LHCN-M2 (cell line): Measurements from ENCODE around the gene KMO. TPM values are rescaled to one million over a fixed set of nuclear protein-coding genes. Genes with fewer than 3 reads are reported as not detected.
A peak's percentile ranks its signal among the peaks of the same experiment; 100 is the strongest.

ENCODE experiments used
- DNase-seq: peaks from one replicate; pipeline ENCODE4 v3.0.0-alpha.2; 2012; ENCODE audit warnings: low read depth
- total RNA-seq: library from RNA; depleted of rRNA; stranded (reverse); fragments of >200 nt; gene quantifications from 2 replicates; pipeline ENCODE4 v1.2.3, GENCODE V29; 2014

The KMO gene
- total RNA-seq, 1 experiment from 2014 or later: not detected

DNA sequence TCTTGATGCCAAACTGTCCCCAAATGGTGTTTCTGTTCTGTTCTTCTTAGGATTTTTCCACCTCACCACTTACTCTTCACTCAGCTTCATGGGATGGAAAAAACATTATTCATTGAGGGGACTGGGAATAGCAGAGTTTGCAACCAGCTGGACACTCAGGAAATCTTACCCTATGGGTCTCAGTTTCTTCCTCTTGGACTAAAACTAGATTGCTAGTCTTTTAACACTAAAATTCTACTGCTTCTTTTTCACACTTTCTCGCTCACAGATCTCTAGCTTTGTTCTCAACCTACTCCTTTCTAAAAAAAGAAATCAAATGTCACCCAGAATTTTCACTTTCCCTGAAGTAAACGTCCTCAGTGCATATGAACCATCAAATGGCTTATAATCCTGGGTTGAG, 4.8 kb downstream of the KMO start:
- no peak for DNase-seq

DNA sequence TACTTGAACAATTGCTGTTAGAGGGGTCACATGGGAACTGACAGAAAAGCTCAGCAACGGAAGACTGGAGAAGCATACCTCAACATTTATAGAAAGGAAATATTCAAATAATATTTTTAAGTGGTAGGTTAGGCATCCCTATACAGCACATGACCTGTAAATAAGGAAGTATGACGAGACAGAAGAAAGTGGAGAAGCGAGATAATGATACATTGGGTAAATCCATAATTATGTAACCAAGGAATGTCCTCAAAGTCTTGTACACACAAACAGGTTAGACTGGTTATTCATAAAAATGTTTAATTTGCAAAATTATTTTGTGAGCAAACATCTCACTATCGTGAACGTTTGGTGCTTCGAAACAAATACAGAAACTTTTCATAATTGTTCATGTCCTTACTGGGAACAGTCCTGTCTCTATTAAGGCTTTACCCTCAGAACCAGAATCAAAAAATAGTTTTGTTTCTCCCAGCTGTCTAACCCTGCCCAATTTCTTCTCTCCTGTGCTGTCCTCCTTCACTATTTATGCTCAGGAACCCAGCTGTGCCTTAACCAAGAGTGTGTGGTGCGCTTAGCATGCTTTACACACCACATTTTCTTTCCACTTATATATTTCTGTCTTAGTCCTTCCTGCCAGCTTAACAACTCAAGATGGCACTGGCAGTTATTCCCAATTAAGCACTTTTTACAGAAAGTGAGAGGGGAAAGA, 10.2 kb downstream of the KMO start:
- no peak for DNase-seq

DNA sequence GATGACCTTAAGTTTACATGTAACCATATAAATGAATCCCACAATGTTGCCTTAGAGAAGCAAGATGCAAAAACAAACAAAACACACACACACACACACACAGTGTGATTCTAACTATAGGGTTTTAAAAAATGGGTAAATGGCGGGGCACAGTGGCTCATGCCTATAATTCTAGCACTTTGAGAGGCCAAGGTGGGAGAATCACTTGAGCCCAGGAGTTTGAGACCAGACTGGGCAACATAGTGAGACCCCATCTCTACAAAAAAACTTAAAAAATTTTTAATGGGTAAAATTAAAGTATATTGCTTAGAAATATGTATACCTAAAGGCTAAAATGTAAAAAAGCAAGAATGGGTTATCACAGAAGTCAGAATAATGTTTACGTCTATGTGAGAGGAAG, 15.8 kb downstream of the KMO start:
- no peak for DNase-seq

DNA sequence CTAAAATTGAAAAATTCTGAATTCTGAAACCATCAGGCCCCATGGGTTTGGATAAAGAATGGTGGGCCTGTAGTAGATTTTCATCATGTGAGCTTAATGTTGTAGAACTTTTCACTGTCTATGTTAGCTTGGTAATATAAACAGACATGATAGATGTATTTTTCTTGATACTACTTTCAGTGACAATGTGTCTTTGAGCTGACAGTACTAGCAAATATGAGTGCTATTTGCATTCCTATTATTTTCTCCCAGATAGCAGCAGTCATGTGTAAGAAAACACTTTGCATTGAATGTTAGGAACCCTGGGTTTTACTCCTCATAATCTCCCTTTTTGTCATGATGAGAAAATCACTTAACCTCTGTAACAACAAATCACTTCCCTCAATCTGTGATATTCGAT, 18.1 kb downstream of the KMO start:
- no peak for DNase-seq

DNA sequence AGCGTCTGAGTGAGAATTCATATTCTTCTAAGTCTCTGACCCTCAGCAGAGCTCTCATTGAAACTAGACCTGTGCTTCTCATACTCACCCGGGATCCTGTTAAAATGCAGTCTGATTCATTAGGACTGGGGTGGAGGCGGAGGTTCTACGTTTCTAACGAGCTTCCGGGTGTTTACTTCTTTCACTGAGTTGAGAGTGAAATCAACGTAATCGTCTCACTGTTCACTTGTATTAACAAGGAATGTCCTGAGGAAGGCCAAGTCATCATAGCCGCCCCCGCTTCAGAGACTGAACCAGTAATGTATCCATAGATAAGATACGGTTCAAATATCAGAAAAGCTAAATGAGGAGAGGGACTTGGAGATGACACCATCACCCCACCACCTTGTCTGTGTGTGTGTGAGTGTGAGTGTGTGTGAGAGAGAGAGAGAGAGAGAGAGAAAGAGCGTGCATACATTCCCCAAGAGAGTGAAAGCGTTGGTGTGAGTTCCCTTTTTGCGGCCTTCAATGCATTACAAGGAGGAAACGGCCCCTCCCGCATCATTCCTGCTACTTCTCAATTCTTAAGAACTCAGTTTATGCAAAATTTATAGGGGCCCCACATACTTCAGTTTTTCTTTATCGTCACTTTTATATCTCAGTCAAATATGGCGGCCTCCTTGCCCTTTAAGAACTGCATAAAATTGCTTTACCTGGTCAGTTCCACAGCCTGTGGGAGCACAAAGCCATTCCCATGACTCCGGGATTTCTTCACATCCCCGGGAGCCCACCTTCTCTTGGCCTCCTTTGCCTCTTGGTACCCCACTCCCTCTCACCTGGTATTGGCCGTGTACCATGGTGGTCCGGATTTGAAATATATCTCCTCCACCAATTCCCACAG, 19.8 kb downstream of the KMO start:
- no peak for DNase-seq

DNA sequence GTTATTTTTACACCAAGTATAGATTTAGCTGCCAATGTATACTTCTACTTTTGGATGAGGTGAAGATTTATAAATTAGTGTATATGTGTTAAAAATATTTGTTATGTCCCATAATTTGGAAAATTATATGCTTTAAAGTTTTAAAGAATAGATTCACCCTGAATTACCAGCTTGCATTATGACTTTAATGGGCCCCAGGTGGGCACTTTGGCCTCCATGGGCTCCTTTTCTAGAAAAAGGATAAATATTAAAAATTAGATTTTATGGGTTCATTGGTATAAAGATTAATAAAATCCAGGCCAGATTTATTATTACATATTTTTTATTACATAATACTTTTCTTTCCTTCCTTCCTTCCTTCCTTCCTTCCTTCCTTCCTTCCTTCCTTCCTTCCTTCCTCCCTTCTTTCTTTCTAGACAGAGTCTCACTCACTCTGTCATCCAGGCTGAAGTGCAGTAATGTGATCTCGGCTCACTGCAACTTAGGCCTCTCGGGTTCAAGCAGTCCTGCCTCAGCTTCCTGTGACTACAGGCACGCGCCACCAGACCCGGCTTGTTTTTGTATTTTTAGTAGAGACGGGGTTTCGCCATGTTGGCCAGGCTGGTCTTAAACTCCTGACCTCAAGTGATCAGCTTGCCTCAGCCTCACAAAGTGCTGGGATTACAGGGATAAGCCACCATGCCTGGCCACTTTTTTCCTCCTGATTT, 21.9 kb downstream of the KMO start:
- DNase-seq: no peak

DNA sequence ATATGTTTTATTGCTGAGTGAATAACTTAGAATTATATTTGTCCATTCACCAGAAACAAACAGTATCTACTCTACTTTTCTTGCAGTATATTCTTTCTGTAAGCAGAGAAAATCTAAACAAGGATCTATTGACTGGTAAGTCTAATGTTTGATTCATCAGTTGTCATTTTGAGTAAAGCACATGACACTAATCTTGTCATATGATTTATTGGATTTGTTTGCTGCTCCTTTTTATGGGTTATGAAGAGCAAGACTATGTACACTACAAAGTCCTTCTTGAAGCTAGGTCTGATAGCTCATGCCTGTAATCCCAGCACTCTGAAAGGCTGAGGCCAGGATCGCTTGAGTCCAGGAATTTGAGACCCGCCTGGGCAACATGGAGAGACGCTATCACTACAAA, 23.3 kb downstream of the KMO start:
- no peak for DNase-seq

DNA sequence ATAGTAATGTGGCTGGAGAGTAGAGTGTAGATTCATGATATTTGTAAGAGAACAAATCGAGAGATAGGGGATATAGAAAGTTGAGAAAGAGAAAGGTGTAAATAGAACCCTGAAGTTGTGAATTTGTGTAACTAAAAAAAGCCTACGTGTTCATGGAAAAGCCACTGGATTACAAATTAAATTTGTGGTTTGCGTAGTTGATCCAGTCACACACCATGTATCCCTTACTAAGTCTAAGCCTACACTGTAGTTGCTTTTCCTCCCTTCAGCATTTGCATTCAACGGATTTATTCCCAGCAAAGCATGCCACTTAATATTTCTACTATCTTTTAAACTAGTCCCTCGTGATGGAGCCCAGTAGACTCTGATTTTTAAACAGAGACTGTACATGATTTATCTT, 24.9 kb downstream of the KMO start:
- no peak for DNase-seq

DNA sequence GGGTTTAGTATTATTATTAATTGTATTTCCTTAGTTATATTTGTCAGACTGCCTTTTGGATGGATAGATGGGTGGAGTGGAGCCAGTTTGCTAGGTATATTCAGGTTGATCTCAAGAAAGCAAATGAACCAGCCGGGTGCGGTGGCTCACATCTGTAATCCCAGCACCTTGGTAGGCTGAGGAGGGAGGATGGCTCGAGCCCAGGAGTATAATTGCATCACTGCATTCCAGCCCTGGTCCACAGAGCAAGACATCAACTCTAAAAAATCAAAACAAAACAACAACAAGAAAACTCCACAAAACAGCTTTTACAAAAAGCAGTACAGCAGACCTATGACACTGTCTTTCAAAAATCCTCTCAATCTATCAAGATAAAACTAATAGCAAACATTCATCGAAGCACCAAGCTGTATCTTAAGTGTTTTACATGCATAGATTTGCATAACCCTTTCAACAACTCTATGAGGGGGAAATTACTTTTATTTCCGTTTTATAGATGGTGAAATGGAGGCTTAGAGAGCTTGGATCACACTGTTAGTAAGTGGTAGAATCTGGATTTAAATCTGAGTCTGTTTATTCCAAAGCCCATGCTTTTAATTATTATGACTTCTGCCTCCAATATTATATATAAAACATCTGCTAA, 25.5 kb downstream of the KMO start:
- no peak for DNase-seq

DNA sequence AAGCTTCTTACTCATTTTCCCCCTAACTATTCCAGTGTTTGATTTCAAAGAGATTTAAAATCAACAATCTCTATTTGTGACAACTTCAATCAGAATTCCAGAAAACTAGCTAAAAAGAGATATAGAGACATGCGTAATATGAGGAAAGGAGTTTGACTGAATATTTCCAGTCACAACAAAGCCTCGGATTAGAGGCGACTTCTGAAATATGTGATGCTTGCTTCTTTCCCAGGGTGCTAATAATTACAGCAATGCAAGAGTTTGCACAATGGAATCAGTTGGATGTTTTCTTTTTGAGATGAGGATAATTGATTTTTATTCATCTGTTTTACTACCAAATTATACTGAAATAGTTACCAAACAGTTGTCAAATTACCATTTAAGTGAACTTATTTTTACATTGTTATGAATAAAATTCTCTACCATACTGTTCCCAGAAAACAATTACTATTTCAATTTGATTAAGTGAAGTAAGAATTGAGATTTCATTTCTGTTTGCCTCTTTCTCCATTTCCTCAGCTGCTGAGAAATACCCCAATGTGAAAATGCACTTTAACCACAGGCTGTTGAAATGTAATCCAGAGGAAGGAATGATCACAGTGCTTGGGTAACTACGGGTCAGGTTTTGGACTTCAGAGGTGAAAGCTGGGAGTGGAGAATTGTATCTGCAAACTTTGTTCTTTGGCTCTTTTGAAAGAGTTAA, 28.1 kb downstream of the KMO start:
- DNase-seq: peak; percentile 32

DNA sequence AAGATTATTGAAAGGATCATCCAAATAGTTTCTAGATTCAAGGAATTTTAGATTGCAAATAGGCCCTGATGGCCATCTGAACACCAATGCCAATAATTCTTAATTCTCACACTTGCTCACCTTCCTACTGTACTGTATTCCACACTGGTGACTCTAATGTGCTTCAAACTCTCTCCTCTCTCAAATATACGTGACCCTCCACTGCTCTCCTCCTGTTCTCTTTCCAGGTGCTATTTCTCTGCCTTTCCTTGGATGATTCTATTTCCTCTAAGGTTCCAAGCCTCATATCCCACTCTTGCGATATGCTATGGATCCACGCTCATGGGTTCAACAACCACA, 28.6 kb downstream of the KMO start:
- DNase-seq: no peak

DNA sequence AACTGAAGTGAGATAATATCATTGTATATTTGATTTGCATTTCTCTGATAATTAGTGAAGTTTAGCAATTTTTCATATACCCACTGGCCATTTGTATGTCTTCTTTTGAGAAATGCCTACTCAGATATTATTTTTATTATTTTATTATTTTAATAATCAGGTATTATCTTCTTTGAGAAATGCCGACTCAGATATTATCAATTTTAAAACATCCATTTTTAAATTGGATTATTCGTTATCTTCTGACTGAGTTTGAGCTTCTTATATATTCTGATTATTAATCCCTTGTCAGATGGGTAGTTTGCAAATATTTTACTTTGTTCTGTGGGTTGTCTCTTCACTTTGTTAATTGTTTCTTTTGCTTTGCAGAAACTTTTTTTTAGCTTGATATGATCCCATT, 37.7 kb downstream of the KMO start:
- no peak for DNase-seq

DNA sequence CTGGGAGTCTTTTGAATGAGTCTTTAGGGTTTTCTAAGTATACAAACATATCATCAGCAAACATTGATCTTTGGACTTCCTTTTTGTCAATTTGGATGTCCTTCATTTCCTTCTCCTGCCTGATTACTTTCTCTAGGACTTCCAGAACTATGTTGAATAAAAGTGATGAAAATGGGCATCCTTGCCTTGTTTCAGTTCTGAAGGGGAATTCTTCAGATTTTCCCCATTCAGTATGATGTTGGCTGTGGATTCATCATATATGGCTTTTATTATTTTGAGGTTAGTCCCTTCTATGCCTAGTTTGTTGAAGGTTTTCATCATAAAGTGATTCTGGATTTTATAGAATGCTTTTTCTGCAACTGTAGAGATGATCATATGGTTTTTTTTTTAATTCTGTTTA, 42.0 kb downstream of the KMO start:
- DNase-seq: no peak

DNA sequence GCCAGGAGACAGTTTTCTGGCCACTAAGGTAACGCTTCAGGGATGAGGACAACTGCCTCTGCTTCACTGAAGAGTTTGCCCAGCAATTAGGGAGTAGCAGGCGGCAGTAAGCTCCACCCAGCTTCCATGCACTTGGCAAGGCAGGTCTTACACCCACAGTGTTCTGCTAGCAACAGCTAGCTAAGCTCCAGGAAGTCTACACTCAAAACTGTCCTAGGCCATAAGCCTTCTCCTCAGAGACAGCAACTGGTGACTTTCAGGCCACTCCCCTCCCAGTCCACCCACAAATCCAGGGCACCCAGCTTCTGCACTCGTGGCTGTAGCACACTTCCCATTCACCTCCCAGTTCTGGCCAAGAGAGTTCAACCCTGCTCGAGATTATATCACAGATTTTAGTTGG, 47.3 kb downstream of the KMO start:
- DNase-seq: no peak

DNA sequence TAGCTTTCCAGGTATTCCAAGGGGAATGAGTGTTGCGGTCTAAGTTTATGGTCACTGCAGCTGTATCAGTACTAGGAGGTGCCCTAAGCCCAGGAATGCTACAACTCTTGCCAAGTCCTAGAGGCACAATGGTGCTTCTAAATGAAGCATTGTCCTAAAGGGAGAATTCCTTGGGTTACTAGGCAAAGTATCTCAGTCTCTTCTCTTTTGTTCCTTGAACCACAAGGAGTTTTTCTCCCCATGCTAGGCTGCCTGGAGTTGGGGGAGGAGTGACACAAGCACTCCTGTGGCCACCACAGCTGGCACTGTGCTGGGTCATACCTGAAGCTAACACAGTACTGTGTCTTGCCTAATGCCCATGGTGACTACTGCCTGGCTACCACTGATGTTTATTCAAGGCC, 50.7 kb downstream of the KMO start:
- DNase-seq: no peak

DNA sequence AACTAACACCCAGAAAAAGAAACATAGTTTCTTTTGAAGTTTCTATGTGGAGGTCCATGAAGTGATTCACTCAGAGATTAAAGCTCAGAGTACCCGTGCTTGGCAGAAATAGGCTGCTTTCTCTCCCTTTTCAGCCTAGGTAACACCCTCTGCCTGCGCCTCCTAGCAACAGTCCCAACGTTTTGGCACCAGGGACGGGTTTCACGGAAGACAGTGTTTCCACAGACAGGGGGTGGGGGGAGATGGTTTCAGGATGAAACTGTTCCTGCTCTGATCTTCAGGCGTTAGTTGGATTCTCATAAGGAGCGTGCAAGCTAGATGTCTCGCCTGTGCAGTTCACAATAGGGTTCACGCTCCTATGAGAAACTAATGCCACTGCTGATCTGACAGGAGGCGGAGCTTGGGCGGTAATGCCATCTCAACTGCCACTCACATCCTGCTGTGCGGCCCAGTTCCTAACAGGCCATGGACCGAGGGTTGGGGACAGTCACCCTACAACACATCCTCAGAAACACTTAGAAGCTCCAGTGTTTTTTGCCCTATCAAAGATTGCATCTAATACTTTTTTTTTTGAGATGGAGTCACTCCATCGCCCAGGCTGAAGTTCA, 54.8 kb downstream of the KMO start:
- DNase-seq: no peak

DNA sequence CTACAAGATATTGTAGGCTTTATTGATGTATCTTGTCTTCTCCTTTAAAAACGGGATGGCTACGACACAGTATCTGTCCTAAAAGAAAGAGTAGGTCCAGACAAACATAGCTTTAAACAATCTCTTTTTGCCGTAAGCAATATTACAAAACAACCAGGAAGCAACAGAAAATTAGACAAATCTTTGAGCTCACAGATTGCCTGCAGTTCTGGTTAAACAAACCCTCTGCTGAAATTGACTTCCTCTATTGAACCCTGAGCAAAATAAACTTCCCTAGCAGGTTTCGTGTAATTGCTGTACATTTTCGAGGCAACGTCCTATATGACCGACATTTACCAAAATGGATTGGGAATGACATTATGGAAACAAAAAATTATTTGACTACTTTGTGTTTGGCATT, 57.3 kb downstream of the KMO start:
- DNase-seq: no peak

DNA sequence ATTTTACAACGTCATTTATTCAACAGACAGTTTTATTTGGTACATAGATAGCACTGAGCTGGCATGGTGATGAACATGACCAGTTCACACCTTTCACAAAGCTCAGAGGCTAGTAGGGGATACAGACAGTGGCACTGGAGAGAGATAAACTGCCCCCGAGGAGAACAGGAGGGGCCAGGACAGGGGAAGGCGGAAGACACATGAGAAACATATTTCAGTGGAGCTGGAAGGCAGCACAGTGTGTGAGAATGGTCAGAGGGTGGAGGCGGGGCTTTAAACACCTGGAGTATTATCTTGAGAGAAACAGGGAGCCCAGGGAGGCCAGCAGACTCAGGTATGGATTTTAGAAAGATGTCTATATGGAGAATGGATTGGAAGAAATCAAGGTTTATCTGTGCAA, 58.5 kb downstream of the KMO start:
- DNase-seq: no peak

DNA sequence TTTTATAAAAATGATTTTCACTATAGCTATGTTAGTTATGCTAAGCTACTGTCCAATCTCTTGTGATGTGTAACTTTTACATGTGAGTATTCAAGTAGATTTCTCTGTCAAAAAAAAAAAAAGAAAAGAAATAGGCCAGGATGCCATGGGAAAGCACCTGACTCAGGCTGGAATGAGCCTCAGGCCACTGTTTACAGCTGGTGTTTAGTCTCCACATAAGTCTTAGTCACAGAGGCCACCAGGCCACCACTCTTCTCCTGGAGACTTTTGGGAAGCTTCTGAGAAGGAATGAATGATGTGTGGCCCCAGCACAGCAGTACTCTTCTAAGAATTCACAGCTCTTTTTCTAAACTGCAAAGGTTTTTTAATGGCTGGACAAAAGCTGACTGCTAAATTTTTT, 59.1 kb downstream of the KMO start:
- no peak for DNase-seq

DNA sequence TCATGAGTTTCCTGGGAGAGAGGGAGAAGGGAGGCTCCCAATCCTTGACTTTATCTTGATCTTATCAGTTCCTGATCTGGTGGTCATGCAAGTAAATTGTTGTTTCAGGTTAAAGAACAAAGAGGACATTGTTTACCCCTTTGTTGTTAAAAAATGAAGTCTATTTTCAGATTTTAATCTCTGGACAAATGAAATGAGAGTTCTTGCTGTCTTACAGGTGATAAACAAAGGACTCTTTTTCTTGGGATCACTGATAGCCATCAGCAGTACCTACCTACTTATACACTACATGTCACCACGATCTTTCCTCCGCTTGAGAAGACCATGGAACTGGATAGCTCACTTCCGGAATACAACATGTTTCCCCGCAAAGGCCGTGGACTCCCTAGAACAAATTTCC, 59.6 kb downstream of the KMO start:
- DNase-seq: no peak

DNA sequence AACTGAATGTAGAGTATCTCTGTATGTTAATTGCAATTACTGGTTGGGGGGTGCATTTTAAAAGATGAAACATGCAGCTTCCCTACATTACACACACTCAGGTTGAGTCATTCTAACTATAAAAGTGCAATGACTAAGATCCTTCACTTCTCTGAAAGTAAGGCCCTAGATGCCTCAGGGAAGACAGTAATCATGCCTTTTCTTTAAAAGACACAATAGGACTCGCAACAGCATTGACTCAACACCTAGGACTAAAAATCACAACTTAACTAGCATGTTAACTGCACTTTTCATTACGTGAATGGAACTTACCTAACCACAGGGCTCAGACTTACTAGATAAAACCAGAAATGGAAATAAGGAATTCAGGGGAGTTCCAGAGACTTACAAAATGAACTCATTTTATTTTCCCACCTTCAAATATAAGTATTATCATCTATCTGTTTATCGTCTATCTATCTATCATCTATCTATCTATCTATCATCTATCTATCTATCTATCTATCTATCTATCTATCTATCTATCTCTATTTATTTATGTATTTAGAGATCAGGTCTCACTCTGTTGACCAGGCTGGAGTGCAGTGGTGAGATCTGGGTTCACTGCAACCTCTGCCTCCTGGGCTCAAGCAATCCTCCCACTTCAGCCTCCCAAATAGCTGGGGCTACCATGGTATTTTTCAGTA, 60.2 kb downstream of the KMO start:
- peak; percentile 69 for DNase-seq
